GM13977 (cell line): ENCODE measurements around the gene UBXN7.

Experiments
- DNase-seq: peaks from one replicate; pipeline ENCODE4 v3.0.0; 2012; ENCODE audit warnings: low spot score
- CTCF ChIP-seq: IDR thresholded peaks from 2 replicates; pipeline ENCODE4 v1.5.1; 2012; ENCODE audit warnings: mild to moderate bottlenecking, control low read depth; ENCODE audit not compliant: insufficient read depth; ENCODE audit errors: extremely low read depth, missing control alignments
- in situ Hi-C: fragments of 300-500 bp; cut with MboI; formaldehyde crosslinking; loops from one replicate; pipeline ENCODE4 v1.12.0; 2022; ENCODE audit warnings: low sequenced_read_pairs, low pct_unique_long_range_greater_than_20kb, mixed read lengths, inconsistent platforms; ENCODE audit not compliant: unreplicated experiment

The UBXN7 gene

GRCh38 chr3:196334982-196335381, 97.2 kb downstream of the UBXN7 start:
- in situ Hi-C loops = no loop called here
- TF ChIP-seq CTCF = no peak
- DNase-seq = no peak

- TF ChIP-seq CTCF = no peak
- no peak for DNase-seq
- in situ Hi-C loops = no loop called here
These were observed 100.1 kb downstream of the UBXN7 start for GRCh38 chr3:196332168-196332567.

GRCh38 chr3:196327405-196327804, 104.8 kb downstream of the UBXN7 start:
- in situ Hi-C loops = no loop called here

GRCh38 chr3:196326936-196327335, 105.3 kb downstream of the UBXN7 start:
- in situ Hi-C loops = no loop called here
- DNase-seq = no peak
- no peak for TF ChIP-seq CTCF

More at GRCh38 chr3:196327405-196327804, 104.8 kb downstream of the UBXN7 start:
- DNase-seq = no peak
- no peak for TF ChIP-seq CTCF

GRCh38 chr3:196323691-196324090, 108.5 kb downstream of the UBXN7 start:
- in situ Hi-C loops = no loop called here
- DNase-seq = no peak
- no peak for TF ChIP-seq CTCF

GRCh38 chr3:196323016-196323415, 109.2 kb downstream of the UBXN7 start:
- in situ Hi-C loops = no loop called here
- TF ChIP-seq CTCF = no peak
- DNase-seq = no peak

GRCh38 chr3:196321162-196321561, 111.1 kb downstream of the UBXN7 start:
- no peak for DNase-seq
- in situ Hi-C loops = no loop called here
- TF ChIP-seq CTCF = no peak
